ENCODE results near the gene AK3. TPM values are rescaled to one million over a fixed set of nuclear protein-coding genes. Genes with fewer than 3 reads are reported as not detected.
"Not testable (repeated sequence)": the region's sequence is repeated elsewhere in the genome, so short reads cannot be mapped to it uniquely, and the experiment has no call there.

Gene AK3
- 48.8 and 61.2 TPM in 2 replicates for total RNA-seq

DNA sequence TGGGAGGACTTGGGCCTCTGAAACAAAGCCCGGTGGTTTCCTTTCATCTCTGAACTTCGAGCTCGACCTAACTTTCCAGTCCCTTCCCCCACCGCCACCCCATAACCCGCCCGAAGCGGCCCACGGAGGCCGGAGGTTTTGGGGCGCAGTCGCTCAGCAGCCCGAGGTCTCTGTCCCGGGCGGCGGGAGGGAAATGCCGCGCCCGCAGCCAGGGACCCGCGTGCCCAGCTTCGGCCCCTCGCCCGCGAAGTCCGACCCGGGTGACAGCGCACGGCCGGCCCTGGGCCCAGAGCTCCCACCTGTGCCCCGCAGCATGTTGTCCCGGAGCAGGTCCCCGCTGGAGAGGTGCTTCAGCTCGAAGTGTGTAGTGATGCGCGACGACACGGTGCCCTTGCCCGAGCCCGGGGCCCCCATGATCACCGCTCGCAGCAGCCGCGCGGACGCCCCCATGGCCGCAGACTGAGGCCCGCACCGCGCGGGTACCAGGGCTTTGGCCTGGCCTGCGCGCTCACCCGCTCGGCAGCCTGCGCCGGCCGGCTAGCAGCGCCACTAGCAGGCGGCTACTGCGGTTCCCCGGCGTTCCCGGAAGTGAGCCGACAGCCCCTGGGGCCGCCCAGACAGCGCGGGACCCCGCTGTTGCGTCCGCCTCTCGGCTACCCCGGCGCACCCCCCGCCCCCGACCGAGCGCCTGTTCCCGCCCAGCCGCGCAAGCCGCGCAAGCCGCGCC lies at the start of gene AK3:
Gene AK3 (minus strand): TSS at position 565 of the 727 bp plus-strand sequence. CDS start 115 bp downstream, at position 450.
- DNase-seq (ENCODE audit: low read depth in 2 of 2), result peak; percentile 68 to 91

DNA sequence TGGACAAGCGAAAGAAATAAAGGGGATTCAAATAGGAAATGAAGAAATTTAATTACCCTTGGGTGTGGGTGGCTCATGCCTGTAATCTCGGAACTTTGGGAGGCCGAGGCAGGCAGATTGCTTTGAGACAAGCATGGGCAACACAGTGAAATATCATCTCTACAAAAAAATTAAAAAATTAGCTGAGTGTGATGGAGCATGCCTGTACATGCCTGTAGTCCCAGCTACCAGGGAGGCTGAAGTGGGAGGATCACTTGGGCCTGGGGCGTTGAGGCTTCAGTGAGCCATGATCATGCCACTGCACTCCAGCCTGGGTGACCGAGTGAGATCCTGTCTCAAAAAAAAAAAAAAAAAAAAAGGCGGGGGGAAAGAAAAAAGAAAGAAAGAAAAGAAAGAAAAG lies 47.7 kb upstream of the AK3 start:
- no peak for DNase-seq (ENCODE audit: low read depth in 2 of 2)

DNA sequence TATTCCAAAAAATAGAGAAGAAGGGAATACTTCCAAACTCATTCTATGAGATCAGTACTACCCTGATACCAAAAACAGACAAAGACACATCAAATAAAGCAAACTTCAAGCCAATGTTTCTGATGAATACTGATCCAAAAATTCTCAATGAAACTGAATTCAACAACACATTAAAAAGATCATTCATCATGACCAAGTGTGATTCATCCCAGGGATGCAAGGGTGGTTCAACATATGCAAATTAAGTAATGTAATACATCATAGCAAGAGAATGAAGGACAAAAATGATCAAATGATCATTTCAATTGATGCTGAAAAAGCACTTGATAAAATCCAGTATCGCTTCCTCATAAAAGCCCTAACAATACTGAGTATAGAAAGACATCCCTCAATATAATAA lies 46.9 kb upstream of the AK3 start:
- DNase-seq (ENCODE audit: low read depth in 2 of 2), result no peak

DNA sequence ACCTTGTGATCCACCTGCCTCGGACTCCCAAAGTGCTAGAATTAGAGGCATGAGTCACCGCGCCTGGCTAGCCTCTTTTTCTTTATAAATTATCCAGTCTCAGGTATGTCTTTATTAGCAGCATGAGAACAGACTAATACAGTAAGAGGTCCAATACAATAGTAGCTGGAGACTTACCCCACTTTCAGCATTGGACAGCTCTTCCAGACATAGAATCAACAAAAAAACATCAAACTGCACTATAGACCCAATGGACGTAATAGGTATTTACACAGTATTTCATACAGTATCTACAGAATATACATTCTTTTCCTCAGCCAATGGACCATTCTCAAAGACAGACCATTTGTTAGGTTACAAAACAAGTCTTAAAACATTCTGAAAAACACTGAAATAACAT lies 45.6 kb upstream of the AK3 start:
- DNase-seq (ENCODE audit: low read depth in 2 of 2), result no peak

DNA sequence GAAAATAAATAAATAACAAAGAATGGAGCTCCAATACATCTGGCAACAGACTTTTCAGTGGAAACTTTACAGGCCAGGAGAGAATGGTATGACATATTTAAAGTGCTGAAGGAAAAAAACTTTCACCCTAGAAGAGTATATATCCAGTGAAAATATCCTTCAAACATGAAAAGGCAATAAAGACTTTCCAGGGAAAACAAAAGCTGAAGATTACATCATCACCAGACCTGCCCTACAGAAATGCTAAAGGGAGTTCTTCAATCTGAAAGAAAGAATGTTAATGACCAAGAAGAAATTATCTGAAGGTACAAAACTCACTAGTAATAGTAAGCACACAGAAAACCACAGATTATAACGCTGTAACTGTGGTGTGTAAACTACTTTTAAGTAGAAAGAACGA lies 43.4 kb upstream of the AK3 start:
- DNase-seq (ENCODE audit: low read depth in 2 of 2), result no peak

GRCh38 chr9:4783191-4783590 lies 42.2 kb upstream of the AK3 start:
- not testable (repeated sequence) for DNase-seq (ENCODE audit: low read depth in 2 of 2)

- no peak for DNase-seq (ENCODE audit: low read depth in 2 of 2)
Observed at GRCh38 chr9:4781408-4781807, 40.4 kb upstream of the AK3 start.

- DNase-seq (ENCODE audit: low read depth in 2 of 2), result no peak
Observed at GRCh38 chr9:4780651-4781050, 39.6 kb upstream of the AK3 start.

- DNase-seq (ENCODE audit: low read depth in 2 of 2), result not testable (repeated sequence)
Observed at GRCh38 chr9:4774958-4775357, 34.0 kb upstream of the AK3 start.

GRCh38 chr9:4774209-4774608 lies 33.2 kb upstream of the AK3 start:
- DNase-seq (ENCODE audit: low read depth in 2 of 2), result no peak

GRCh38 chr9:4771788-4772187 lies 30.8 kb upstream of the AK3 start:
- DNase-seq (ENCODE audit: low read depth in 2 of 2), result no peak

GRCh38 chr9:4769321-4770080 lies 28.5 kb upstream of the AK3 start:
- peak in 1 of 2 donors; percentile 17 for DNase-seq (ENCODE audit: low read depth in 2 of 2)

GRCh38 chr9:4768681-4769080 lies 27.7 kb upstream of the AK3 start:
- DNase-seq (ENCODE audit: low read depth in 2 of 2), result no peak

DNA sequence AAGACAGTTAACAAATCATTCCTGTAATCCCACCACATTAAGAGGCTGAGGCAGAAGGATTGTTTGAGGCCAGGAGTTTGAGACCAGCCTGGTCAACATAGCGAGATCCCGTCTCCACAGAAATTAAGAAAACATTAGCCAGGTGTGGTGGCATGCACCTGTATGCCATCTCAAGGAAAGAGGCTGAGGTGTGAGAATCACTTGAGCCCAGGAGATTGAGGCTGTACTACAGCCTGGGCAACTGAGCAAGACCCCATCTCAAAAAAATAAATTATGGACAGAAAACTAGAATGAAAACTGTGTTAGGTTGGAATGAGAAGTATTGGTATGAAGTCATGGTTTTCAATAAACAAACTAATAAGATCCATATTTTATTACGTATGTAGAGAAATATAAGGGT lies 23.0 kb upstream of the AK3 start:
- DNase-seq (ENCODE audit: low read depth in 2 of 2), result no peak

GRCh38 chr9:4762886-4763541 lies 22.0 kb upstream of the AK3 start:
- DNase-seq (ENCODE audit: low read depth in 2 of 2), result peak in 1 of 2 donors; percentile 53

DNA sequence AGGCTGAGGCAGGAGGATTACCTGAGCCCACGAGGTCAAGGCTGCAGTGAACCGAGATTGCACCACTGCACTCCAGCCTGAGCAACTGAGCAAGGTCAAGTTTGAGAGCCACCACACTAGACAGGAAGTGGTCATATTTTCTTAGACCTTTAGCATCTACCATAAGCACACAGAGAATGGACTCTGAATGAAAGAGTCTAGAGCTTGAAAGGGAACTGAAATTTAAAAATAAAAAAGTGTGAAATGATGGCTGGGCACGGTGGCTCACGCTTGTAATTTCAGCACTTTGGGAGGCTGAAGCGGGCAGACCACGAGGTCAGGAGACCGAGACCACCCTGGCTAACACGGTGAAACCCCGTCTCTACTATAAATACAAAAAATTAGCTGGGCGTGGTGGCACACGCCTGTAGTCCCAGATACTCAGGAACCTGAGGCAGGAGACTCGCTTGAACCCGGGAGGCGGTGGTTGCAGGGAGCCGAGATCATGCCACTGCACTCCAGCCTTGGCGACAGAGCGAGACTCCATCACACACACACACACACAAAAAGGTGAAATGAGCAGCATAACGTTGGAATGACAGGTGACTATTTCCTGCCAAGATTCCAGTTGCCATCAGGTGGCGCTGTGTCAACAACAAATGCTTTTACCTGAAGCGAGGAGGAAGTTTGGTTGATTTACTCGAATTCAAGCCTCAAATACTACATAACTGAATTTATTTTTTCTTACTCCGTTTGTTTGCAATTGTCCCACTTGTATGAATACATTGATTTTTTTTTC lies 21.3 kb upstream of the AK3 start:
- DNase-seq (ENCODE audit: low read depth in 2 of 2), result peak; percentile 72 to 82

DNA sequence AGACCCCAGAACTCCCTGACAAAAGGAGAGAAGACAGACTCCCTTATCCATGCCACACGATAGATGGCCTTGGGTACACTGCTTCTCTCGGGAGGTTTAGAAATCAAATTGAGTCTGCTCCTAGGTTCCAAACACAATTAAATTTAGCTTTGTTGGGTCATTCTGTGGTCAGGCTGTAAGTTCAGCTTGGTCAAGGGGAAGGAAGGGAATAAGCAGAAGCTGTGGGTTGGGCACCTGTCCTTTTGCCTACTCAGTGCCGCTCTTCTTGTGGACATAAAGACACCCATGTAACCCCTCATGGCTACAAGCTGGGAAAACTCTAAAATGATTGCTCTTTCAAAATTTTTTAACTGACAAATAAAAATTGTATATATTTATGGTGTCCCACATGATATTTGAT lies 19.1 kb upstream of the AK3 start:
- no peak for DNase-seq (ENCODE audit: low read depth in 2 of 2)

GRCh38 chr9:4756420-4756819 lies 15.4 kb upstream of the AK3 start:
- no peak for DNase-seq (ENCODE audit: low read depth in 2 of 2)

DNA sequence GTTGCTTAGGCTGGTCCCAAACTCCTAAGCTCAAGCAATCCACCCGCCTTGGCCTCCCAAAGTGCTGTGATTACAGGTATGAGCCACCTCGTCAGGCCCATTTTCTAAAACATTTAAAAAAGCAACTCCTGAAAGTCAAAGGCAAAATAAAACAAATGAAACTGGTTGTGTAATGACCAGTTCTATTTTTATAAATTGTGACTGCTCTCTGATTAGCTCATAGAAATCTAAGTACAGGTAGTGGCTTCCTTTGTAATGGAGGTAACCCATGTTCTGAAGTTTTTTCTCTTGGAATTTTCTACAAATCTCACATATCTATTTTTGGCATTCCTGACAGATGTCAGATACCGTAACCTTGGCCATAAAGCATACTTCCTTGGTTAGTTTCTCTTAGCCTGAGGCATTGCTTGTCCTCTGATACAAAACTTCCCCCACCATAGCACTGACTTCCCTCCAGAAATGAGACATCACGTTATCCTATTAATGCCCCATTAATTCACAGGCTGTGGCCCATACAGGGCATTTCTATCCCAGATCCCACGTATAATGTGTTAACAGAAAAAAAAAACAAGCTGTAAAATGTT lies 14.1 kb upstream of the AK3 start:
- DNase-seq (ENCODE audit: low read depth in 2 of 2), result no peak

GRCh38 chr9:4754530-4754929 lies 13.5 kb upstream of the AK3 start:
- DNase-seq (ENCODE audit: low read depth in 2 of 2), result not testable (repeated sequence)

DNA sequence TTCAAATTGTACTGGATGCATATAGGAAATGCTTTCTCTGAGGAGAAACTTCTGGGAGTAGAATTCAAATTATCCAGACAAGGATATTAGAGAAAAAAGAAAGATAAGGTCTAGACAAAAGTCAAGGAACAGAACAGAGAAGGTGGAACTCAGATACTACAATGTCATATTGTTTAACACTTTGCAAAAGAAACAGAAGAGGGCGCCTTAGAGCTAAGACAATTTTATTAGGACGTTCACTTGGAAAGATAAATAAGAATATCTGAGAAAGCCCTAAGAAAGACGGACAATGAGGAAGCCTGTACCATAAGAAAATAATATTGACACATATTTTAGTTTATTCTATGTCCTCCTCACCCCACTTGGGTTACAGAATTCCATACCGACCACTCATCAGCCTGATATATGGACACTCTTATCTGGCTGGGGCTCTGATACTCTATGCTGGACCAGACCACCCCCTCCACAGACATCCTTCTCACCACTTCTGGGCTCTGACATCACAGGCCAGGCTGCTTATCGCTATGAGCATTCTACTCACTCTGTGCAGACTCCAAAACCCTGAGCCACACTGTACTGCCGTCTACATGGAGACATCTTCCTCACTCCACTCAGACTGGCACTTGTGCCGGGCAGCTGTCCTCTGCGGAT lies 9.1 kb upstream of the AK3 start:
- DNase-seq (ENCODE audit: low read depth in 2 of 2), result peak in 1 of 2 donors; percentile 48

Measured in dermis microvascular lymphatic vessel endothelial cell (primary cell).